Measurements from ENCODE around the gene S100P.
"Not testable (repeated sequence)": the region's sequence is repeated elsewhere in the genome, so short reads cannot be mapped to it uniquely, and the experiment has no call there.

DNA sequence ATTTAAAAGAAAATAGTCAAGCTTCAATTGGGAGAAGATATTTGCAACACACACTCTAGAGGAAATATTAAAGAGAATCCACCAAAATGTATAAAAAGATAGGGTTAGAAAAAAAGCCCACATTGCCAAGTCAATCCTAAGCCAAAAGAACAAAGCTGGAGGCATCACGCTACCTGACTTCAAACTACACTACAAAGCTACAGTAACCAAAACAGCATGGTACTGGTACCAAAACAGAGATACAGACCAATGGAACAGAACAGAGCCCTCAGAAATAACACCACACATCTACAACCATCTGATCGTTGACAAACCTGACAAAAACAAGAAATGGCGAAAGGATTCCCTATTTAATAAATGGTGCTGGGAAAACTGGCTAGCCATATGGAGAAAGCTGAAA, 39.5 kb upstream of the S100P start:
- TF ChIP-seq CTCF (conservative IDR thresholded peaks at IDR 0.05); EZH2 (IDR thresholded peaks at IDR 0.05; ENCODE audit: low read depth): not testable (repeated sequence)

All from PC-9 (cell line).